SIG-M5 treated with dmso at 0.1 percent for 504 hours (cell line): ENCODE measurements around the gene SOX18.
A peak's percentile ranks its signal among the peaks of the same experiment; 100 is the strongest.
"Not testable (repeated sequence)": the region's sequence is repeated elsewhere in the genome, so short reads cannot be mapped to it uniquely, and the experiment has no call there.

Experiments used
- DNase-seq: peaks from one replicate; lab custom pipeline; 2025; ENCODE audit not compliant: unreplicated experiment; lab: John Stamatoyannopoulos, UW

Gene SOX18

GRCh38 chr20:64025101-64025825 lies 24.2 kb downstream of the SOX18 start:
- DNase-seq, result no peak

- DNase-seq, result no peak
These were observed 25.1 kb downstream of the SOX18 start for GRCh38 chr20:64024141-64024990.

- no peak for DNase-seq
These were observed 25.9 kb downstream of the SOX18 start for GRCh38 chr20:64023361-64024140.

GRCh38 chr20:64022671-64023360 lies 26.6 kb downstream of the SOX18 start:
- DNase-seq, result no peak

GRCh38 chr20:64021124-64021975 lies 28.1 kb downstream of the SOX18 start:
- DNase-seq, result no peak

GRCh38 chr20:64015635-64016034 lies 33.8 kb downstream of the SOX18 start:
- no peak for DNase-seq

- DNase-seq, result not testable (repeated sequence)
These were observed 36.9 kb downstream of the SOX18 start for GRCh38 chr20:64012385-64013154.

GRCh38 chr20:64011366-64011779 lies 38.1 kb downstream of the SOX18 start:
- no peak for DNase-seq

- DNase-seq, result peak; percentile 40
These were observed 38.7 kb downstream of the SOX18 start for GRCh38 chr20:64010711-64011237.

- DNase-seq, result no peak
These were observed 39.5 kb downstream of the SOX18 start for GRCh38 chr20:64009811-64010387.

GRCh38 chr20:64006902-64007301 lies 42.5 kb downstream of the SOX18 start:
- DNase-seq, result no peak

GRCh38 chr20:64006490-64006889 lies 42.9 kb downstream of the SOX18 start:
- DNase-seq, result no peak

GRCh38 chr20:64005394-64005793 lies 44.0 kb downstream of the SOX18 start:
- no peak for DNase-seq

GRCh38 chr20:64003960-64004725 lies 45.3 kb downstream of the SOX18 start:
- no peak for DNase-seq

GRCh38 chr20:64001607-64002011 lies 47.8 kb downstream of the SOX18 start:
- DNase-seq, result no peak

GRCh38 chr20:64000906-64001305 lies 48.5 kb downstream of the SOX18 start:
- no peak for DNase-seq
